Measurements from ENCODE around the gene GSTA3. TPM values are rescaled to one million over a fixed set of nuclear protein-coding genes. Genes with fewer than 3 reads are reported as not detected.

The GSTA3 gene
- polyA plus RNA-seq, 2 donors = 0.13 TPM; not detected in 1

- 76 to 79% methylated on average over 2 of the region's 2 CpGs for WGBS, 2 donors
- no peaks in the 10 kb centered on the region for H3K27me3 ChIP-seq (ENCODE audit: control insufficient read depth in 1 of 2, insufficient read depth in 2 of 2, low read length in 2 of 2)
- no peaks in the 10 kb centered on the region for H3K4me1 ChIP-seq (ENCODE audit: control insufficient read depth in 2 of 2, insufficient read depth in 2 of 2, low read length in 1 of 2)
- H3K9me3 ChIP-seq (ENCODE audit: control insufficient read depth in 2 of 2, insufficient read depth in 1 of 2, low read depth in 1 of 2, low read length in 1 of 2) = no peaks in the 10 kb centered on the region
- no peak overlapping the region for H3K4me3 ChIP-seq (ENCODE audit: low read depth in 1 of 2, low read length in 2 of 2)
- no peak overlapping the region for H3K27ac ChIP-seq (ENCODE audit: low read depth in 2 of 2, low read length in 1 of 2)
- no peaks in the 10 kb centered on the region for H3K36me3 ChIP-seq (ENCODE audit: control insufficient read depth in 2 of 2, insufficient read depth in 2 of 2, low read length in 1 of 2)
Measured at GRCh38 chr6:52893803-52894202, 15.7 kb downstream of the GSTA3 start.

GRCh38 chr6:52893221-52893620 is 16.3 kb downstream of the GSTA3 start:
- Histone ChIP-seq H3K4me1 (ENCODE audit: control insufficient read depth in 2 of 2, insufficient read depth in 2 of 2, low read length in 1 of 2) (no peaks in the 10 kb centered on the region), H3K9me3 (ENCODE audit: control insufficient read depth in 2 of 2, insufficient read depth in 1 of 2, low read depth in 1 of 2, low read length in 1 of 2) (no peaks in the 10 kb centered on the region), H3K27me3 (ENCODE audit: control insufficient read depth in 1 of 2, insufficient read depth in 2 of 2, low read length in 2 of 2) (no peaks in the 10 kb centered on the region), H3K27ac (ENCODE audit: low read depth in 2 of 2, low read length in 1 of 2) (no peak overlapping the region), H3K36me3 (ENCODE audit: control insufficient read depth in 2 of 2, insufficient read depth in 2 of 2, low read length in 1 of 2) (no peaks in the 10 kb centered on the region), H3K4me3 (ENCODE audit: low read depth in 1 of 2, low read length in 2 of 2) (no peak overlapping the region)
- 75 to 82% methylated on average over 4 of the region's 4 CpGs for WGBS, 2 donors

GRCh38 chr6:52890018-52890417 is 19.5 kb downstream of the GSTA3 start:
- Histone ChIP-seq H3K4me3 (ENCODE audit: low read depth in 1 of 2, low read length in 2 of 2) (no peak overlapping the region), H3K36me3 (ENCODE audit: control insufficient read depth in 2 of 2, insufficient read depth in 2 of 2, low read length in 1 of 2) (no peaks in the 10 kb centered on the region), H3K27ac (ENCODE audit: low read depth in 2 of 2, low read length in 1 of 2) (no peak overlapping the region), H3K4me1 (ENCODE audit: control insufficient read depth in 2 of 2, insufficient read depth in 2 of 2, low read length in 1 of 2) (no peaks in the 10 kb centered on the region), H3K27me3 (ENCODE audit: control insufficient read depth in 1 of 2, insufficient read depth in 2 of 2, low read length in 2 of 2) (no peaks in the 10 kb centered on the region), H3K9me3 (ENCODE audit: control insufficient read depth in 2 of 2, insufficient read depth in 1 of 2, low read depth in 1 of 2, low read length in 1 of 2) (no peaks in the 10 kb centered on the region)
- 76 to 79% methylated on average over 3 of the region's 3 CpGs for WGBS, 2 donors

DNA sequence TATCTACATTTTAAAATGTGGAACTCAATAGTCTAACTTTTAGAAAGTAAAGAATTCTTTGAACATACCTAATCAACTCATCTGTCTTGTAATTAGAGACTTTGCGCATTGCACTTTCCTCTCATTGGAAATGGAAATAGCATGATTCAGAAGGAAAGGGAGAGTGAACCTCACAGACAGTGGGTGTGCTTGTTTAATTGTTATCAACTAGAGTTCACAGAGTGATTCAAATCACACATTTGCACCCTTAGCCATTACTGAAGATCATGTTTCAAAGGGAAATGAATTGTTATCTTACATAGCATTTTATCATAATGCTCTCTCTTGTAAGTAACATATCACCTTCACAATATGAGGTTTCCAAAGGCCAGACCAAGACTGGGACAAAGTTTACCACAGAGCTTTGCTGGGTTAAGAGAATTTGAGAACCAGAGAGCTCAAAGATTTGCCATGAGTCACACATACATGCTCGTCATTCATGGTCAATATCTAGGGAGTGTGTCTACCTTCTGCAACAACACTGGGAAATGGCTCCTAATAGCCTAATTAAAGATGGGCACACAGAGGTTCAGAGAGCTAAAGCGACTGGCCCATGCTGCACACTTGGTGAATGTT is 21.5 kb downstream of the GSTA3 start:
- no peaks in the 10 kb centered on the region for H3K36me3 ChIP-seq (ENCODE audit: control insufficient read depth in 2 of 2, insufficient read depth in 2 of 2, low read length in 1 of 2)
- H3K4me3 ChIP-seq (ENCODE audit: low read depth in 1 of 2, low read length in 2 of 2) = no peak overlapping the region
- H3K27me3 ChIP-seq (ENCODE audit: control insufficient read depth in 1 of 2, insufficient read depth in 2 of 2, low read length in 2 of 2) = no peaks in the 10 kb centered on the region
- no peaks in the 10 kb centered on the region for H3K9me3 ChIP-seq (ENCODE audit: control insufficient read depth in 2 of 2, insufficient read depth in 1 of 2, low read depth in 1 of 2, low read length in 1 of 2)
- no peaks in the 10 kb centered on the region for H3K4me1 ChIP-seq (ENCODE audit: control insufficient read depth in 2 of 2, insufficient read depth in 2 of 2, low read length in 1 of 2)
- H3K27ac ChIP-seq (ENCODE audit: low read depth in 2 of 2, low read length in 1 of 2) = no peak overlapping the region
- WGBS, 2 donors = 80 to 82% methylated on average over 3 of the region's 3 CpGs

DNA sequence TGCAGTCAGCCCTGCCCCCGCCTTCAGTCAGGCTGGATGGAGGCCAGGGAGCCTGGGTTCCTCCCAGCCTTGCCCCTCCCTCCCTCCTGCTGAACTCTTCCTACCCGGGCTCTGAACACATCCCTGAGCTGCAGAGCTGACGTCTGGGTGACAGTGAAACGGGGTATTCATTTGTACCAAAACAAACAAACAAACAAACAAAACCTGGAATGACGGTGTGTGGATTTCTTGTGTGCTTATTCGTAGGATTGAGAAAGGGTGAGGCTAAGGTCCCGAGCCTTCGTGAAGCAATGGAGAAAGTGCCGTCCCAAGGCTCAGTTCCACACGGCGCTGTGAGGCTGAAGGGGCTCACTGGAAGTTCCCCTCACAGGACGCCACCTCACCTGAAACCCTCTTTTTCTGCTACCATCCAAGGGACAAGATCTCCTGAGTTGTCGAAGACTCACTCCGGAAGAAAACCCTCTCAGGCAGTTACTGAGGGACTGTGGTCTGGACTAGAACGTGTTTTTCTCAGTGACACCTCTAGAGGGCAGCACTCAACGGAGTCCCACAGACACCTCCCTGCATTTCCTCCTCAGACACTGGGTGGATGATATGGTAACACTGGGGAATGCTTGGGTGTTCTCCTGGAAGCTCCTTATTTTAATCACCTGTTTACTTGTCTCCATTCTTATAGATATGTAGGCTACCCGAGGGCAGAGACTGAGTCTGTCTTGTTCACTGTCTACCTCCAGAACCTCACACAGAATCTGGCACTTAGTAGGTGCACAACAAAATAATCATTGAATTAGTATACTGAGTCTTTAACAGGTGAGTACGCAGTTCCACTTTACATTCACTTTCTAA is 27.3 kb downstream of the GSTA3 start:
- Histone ChIP-seq H3K36me3 (ENCODE audit: control insufficient read depth in 2 of 2, insufficient read depth in 2 of 2, low read length in 1 of 2) (no peaks in the 10 kb centered on the region), H3K4me1 (ENCODE audit: control insufficient read depth in 2 of 2, insufficient read depth in 2 of 2, low read length in 1 of 2) (no peaks in the 10 kb centered on the region), H3K9me3 (ENCODE audit: control insufficient read depth in 2 of 2, insufficient read depth in 1 of 2, low read depth in 1 of 2, low read length in 1 of 2) (no peaks in the 10 kb centered on the region), H3K27ac (ENCODE audit: low read depth in 2 of 2, low read length in 1 of 2) (peak overlapping the region; percentile 38 to 91), H3K27me3 (ENCODE audit: control insufficient read depth in 1 of 2, insufficient read depth in 2 of 2, low read length in 2 of 2) (no peaks in the 10 kb centered on the region), H3K4me3 (ENCODE audit: low read depth in 1 of 2, low read length in 2 of 2) (peak overlapping the region; percentile 59 to 78)
- WGBS, 2 donors = 6 to 8% methylated on average over 18 of the region's 18 CpGs

GRCh38 chr6:52881662-52881995 is 27.9 kb downstream of the GSTA3 start:
- Histone ChIP-seq H3K4me3 (ENCODE audit: low read depth in 1 of 2, low read length in 2 of 2) (peak overlapping the region in 1 of 2 donors; percentile 78), H3K9me3 (ENCODE audit: control insufficient read depth in 2 of 2, insufficient read depth in 1 of 2, low read depth in 1 of 2, low read length in 1 of 2) (no peaks in the 10 kb centered on the region), H3K36me3 (ENCODE audit: control insufficient read depth in 2 of 2, insufficient read depth in 2 of 2, low read length in 1 of 2) (no peaks in the 10 kb centered on the region), H3K4me1 (ENCODE audit: control insufficient read depth in 2 of 2, insufficient read depth in 2 of 2, low read length in 1 of 2) (no peaks in the 10 kb centered on the region), H3K27me3 (ENCODE audit: control insufficient read depth in 1 of 2, insufficient read depth in 2 of 2, low read length in 2 of 2) (no peaks in the 10 kb centered on the region), H3K27ac (ENCODE audit: low read depth in 2 of 2, low read length in 1 of 2) (no peak overlapping the region)
- WGBS, 2 donors = 41 to 43% methylated on average over 4 of the region's 4 CpGs

DNA sequence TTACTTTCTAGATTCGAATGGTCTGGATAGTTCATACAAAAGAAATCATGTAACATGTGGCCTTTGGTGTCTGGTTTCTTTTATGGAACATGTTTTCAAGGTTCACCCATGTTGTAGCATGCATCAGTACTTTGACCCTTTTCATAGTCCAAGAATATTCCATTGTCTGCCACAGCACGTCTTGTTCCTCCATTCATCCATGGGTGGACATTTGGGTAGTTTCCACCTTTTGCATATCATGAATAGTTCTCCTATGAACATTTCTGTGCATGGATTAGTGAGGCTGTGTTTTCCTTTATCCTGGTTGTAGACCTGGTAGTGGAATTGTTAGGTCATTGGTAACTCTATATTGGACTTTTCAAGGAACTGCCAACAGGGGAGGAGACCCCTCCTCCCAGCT is 31.7 kb downstream of the GSTA3 start:
- Histone ChIP-seq H3K4me3 (ENCODE audit: low read depth in 1 of 2, low read length in 2 of 2) (no peak overlapping the region), H3K4me1 (ENCODE audit: control insufficient read depth in 2 of 2, insufficient read depth in 2 of 2, low read length in 1 of 2) (no peaks in the 10 kb centered on the region), H3K36me3 (ENCODE audit: control insufficient read depth in 2 of 2, insufficient read depth in 2 of 2, low read length in 1 of 2) (no peaks in the 10 kb centered on the region), H3K27ac (ENCODE audit: low read depth in 2 of 2, low read length in 1 of 2) (no peak overlapping the region), H3K9me3 (ENCODE audit: control insufficient read depth in 2 of 2, insufficient read depth in 1 of 2, low read depth in 1 of 2, low read length in 1 of 2) (no peaks in the 10 kb centered on the region), H3K27me3 (ENCODE audit: control insufficient read depth in 1 of 2, insufficient read depth in 2 of 2, low read length in 2 of 2) (no peaks in the 10 kb centered on the region)
- WGBS, 2 donors = 67 to 70% methylated on average over 2 of the region's 2 CpGs

GRCh38 chr6:52877168-52877567 is 32.3 kb downstream of the GSTA3 start:
- H3K36me3 ChIP-seq (ENCODE audit: control insufficient read depth in 2 of 2, insufficient read depth in 2 of 2, low read length in 1 of 2) = no peaks in the 10 kb centered on the region
- WGBS, 2 donors = 64 to 70% methylated on average over 3 of the region's 3 CpGs
- no peak overlapping the region for H3K4me3 ChIP-seq (ENCODE audit: low read depth in 1 of 2, low read length in 2 of 2)

GRCh38 chr6:52876056-52876787 is 33.3 kb downstream of the GSTA3 start:
- H3K9me3 ChIP-seq (ENCODE audit: control insufficient read depth in 2 of 2, insufficient read depth in 1 of 2, low read depth in 1 of 2, low read length in 1 of 2) = no peaks in the 10 kb centered on the region
- no peaks in the 10 kb centered on the region for H3K27me3 ChIP-seq (ENCODE audit: control insufficient read depth in 1 of 2, insufficient read depth in 2 of 2, low read length in 2 of 2)
- no peak overlapping the region for H3K27ac ChIP-seq (ENCODE audit: low read depth in 2 of 2, low read length in 1 of 2)
- WGBS, 2 donors = 81% methylated on average over 7 of the region's 7 CpGs
- H3K36me3 ChIP-seq (ENCODE audit: control insufficient read depth in 2 of 2, insufficient read depth in 2 of 2, low read length in 1 of 2) = no peaks in the 10 kb centered on the region
- H3K4me3 ChIP-seq (ENCODE audit: low read depth in 1 of 2, low read length in 2 of 2) = no peak overlapping the region
- no peaks in the 10 kb centered on the region for H3K4me1 ChIP-seq (ENCODE audit: control insufficient read depth in 2 of 2, insufficient read depth in 2 of 2, low read length in 1 of 2)

More at GRCh38 chr6:52877168-52877567, 32.3 kb downstream of the GSTA3 start:
- Histone ChIP-seq H3K9me3 (ENCODE audit: control insufficient read depth in 2 of 2, insufficient read depth in 1 of 2, low read depth in 1 of 2, low read length in 1 of 2) (no peaks in the 10 kb centered on the region), H3K4me1 (ENCODE audit: control insufficient read depth in 2 of 2, insufficient read depth in 2 of 2, low read length in 1 of 2) (no peaks in the 10 kb centered on the region), H3K27ac (ENCODE audit: low read depth in 2 of 2, low read length in 1 of 2) (no peak overlapping the region), H3K27me3 (ENCODE audit: control insufficient read depth in 1 of 2, insufficient read depth in 2 of 2, low read length in 2 of 2) (no peaks in the 10 kb centered on the region)

Data from esophagus (tissue), 2 donors.